Measurements from ENCODE around the gene HAO2. TPM values are rescaled to one million over a fixed set of nuclear protein-coding genes. Genes with fewer than 3 reads are reported as not detected.
A peak's percentile ranks its signal among the peaks of the same experiment; 100 is the strongest.

The HAO2 gene
- total RNA-seq: not detected
- long read RNA-seq: 0 reads

DNA sequence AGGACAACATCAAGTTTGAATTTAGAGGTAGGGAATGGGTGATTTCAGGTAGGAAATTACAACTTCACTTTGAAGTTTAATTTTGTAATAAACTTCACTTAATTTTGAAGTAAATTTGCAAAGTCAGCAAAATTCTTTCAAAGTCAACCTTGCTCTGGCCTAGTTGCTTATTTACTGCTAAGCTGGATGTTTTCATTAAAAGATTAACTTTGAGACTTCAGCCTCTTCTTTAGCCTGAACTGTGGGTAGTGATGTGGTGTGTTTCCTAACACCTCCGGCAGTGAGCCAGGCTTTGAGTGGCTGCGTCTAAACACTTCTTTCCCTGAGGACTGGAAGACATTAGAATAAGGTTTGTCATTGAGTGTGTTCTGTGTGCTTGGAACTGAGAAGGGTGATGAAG is at the start of gene HAO2:
Gene HAO2, plus strand, starts transcription at position 232 of the 400 bp plus-strand sequence. CDS start 12,301 bp downstream, outside the sequence.
- intact Hi-C loops (cut with micrococcal nuclease): no loop called here
- Histone ChIP-seq H3K9me3 (replicated peaks) (no peaks in the 10 kb centered on the region), H3K36me3 (no peaks in the 10 kb centered on the region), H3K27ac (replicated peaks) (no peak within 1 kb of the TSS), H3K27me3 (ENCODE audit: low read depth) (peaks cover 24% of the 10 kb centered on the region), H3K4me1 (no peaks in the 10 kb centered on the region), H3K4me3 (no peak within 1 kb of the TSS)
- TF ChIP-seq, protein P1, sequence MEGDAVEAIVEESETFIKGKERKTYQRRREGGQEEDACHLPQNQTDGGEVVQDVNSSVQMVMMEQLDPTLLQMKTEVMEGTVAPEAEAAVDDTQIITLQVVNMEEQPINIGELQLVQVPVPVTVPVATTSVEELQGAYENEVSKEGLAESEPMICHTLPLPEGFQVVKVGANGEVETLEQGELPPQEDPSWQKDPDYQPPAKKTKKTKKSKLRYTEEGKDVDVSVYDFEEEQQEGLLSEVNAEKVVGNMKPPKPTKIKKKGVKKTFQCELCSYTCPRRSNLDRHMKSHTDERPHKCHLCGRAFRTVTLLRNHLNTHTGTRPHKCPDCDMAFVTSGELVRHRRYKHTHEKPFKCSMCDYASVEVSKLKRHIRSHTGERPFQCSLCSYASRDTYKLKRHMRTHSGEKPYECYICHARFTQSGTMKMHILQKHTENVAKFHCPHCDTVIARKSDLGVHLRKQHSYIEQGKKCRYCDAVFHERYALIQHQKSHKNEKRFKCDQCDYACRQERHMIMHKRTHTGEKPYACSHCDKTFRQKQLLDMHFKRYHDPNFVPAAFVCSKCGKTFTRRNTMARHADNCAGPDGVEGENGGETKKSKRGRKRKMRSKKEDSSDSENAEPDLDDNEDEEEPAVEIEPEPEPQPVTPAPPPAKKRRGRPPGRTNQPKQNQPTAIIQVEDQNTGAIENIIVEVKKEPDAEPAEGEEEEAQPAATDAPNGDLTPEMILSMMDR (IDR thresholded peaks at IDR 0.05; ENCODE audit: borderline replicate concordance): no peak
- DNase-seq: no peak

DNA sequence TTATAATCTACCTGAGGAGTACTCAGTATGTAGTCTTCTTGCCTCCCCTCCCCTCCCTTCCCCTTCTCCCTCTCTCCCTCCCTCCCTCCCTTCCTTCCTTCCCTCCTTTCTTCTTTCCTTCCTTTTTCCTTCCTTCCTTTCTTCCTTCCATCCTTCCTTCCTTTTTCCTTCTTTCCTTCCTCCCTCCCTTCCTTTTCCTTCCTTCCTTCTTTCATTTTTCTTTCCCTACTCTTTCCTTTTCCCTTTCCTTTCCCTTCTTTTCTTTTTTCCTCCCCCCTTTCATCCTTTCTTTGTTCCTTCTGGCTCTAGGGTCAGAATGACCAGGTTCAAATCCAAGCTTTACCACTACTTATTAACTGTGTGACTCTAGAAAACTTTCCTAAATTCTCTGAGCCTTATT is 48.5 kb upstream of the HAO2 start:
- Histone ChIP-seq H3K27me3 (ENCODE audit: low read depth) (no peaks in the 10 kb centered on the region), H3K36me3 (no peaks in the 10 kb centered on the region), H3K9me3 (replicated peaks) (no peaks in the 10 kb centered on the region), H3K4me3 (no peak overlapping the region), H3K27ac (replicated peaks) (no peak overlapping the region), H3K4me1 (no peaks in the 10 kb centered on the region)
- DNase-seq: no peak
- intact Hi-C loops (cut with micrococcal nuclease): no loop called here
- TF ChIP-seq, protein P1 (IDR thresholded peaks at IDR 0.05; ENCODE audit: borderline replicate concordance): no peak

DNA sequence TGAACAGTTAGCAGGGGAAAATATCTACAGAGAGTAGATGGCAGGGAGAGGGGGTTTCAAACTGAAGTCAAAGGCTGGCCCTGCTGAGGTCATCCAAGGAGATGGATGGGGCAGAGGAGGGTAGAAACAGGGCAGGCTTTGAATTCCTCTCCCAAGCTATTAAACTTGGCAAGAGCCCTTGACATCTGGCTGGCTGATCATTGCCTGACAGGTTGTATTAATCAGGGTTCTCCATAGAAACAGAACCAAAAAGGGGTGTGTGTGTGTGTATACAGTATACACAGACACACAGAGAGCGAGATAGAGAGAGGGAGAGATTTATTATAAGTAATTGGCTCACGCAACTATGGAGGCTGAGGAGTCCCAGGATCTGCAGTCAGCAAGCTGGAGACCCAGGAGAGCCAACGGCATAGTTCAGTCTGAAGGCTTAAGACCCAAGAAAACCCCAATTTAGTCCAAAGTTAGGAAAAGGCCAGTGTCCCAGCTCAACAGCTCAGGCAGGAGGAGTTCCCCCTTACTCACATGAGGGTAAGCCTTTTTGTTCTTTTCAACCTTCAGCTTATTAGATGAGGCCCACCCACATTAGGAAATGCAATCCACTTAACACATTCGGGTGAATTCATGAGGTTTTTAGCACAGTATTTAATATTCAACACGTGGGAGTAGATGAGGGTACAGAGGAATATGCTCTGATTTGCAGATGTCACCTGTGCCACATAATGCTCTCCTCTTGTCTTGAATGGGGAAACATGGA is 46.7 kb upstream of the HAO2 start:
- Histone ChIP-seq H3K4me1 (peaks cover under 1% of the 10 kb centered on the region), H3K9me3 (replicated peaks) (no peaks in the 10 kb centered on the region), H3K36me3 (no peaks in the 10 kb centered on the region), H3K27me3 (ENCODE audit: low read depth) (no peaks in the 10 kb centered on the region), H3K27ac (replicated peaks) (no peak overlapping the region), H3K4me3 (no peak overlapping the region)
- DNase-seq: no peak
- intact Hi-C loops (cut with micrococcal nuclease): no loop called here
- TF ChIP-seq, protein P1 (IDR thresholded peaks at IDR 0.05; ENCODE audit: borderline replicate concordance): no peak

DNA sequence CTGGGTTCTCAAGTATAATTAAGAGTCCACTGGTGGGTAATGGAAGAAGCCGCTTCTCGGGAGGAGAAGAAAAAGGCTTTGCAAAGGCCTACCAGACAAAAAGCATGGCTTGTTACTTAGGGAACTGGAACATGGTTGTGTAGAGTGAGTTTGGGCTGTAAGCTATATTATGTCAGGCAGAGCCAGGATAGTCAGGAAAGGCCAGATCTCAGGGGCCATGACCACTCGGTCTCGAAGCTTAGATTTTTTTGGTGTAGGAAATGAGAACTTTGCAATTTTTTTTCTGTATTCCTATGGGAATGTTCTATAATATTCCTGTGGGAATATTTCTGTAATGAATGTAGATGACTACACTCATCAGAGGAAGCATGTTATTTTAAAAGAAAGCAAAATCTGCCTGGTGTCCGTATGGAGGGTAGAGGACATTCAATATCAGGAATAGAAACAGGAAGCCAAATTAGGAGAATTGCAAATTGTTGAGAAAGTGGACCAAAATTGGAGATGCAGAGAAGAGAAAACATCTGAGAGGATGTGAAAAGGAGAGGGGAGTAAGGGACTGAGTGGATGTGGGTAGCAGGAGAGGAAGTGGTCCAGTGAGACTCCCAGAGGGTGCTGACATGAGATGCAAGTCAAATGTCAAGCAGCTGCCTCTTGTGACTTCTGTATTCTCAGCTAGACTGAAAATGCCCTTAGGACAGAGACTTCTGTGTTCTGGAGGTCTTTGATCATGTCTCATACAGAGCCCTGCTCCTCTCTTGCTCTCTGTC is 45.2 kb upstream of the HAO2 start:
- Histone ChIP-seq H3K4me3 (no peak overlapping the region), H3K9me3 (replicated peaks) (no peaks in the 10 kb centered on the region), H3K27ac (replicated peaks) (peak overlapping the region; percentile 60), H3K36me3 (no peaks in the 10 kb centered on the region), H3K27me3 (ENCODE audit: low read depth) (peaks cover 11% of the 10 kb centered on the region), H3K4me1 (peaks cover 12% of the 10 kb centered on the region)
- intact Hi-C loops (cut with micrococcal nuclease): no loop called here
- no peak for DNase-seq
- TF ChIP-seq, protein P1 (IDR thresholded peaks at IDR 0.05; ENCODE audit: borderline replicate concordance): no peak

DNA sequence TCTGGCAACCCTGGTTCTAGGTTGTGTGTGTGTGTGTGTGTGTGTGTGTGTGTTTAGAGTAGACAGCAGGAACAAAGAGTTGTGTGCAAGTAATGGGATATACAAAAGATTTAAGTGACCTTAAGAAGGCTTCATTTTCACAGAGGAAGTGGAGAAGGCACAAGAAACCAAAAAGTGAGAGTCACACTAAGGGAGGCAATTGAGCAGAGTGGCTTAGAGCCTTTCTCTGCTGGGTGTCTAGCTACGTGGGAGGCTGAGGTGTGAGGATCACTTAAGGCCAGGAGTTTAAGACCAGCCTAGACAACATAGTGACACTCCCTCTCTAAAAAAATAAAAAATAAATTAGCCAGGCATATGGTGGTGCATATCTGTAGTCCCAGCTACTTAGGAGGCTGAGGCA is 44.4 kb upstream of the HAO2 start:
- no peaks in the 10 kb centered on the region for H3K9me3 ChIP-seq (replicated peaks)
- H3K36me3 ChIP-seq: no peaks in the 10 kb centered on the region
- no peak for DNase-seq
- peak overlapping the region; percentile 60 for H3K27ac ChIP-seq (replicated peaks)
- peaks cover 12% of the 10 kb centered on the region for H3K4me1 ChIP-seq
- H3K4me3 ChIP-seq: no peak overlapping the region
- TF ChIP-seq, protein P1 (IDR thresholded peaks at IDR 0.05; ENCODE audit: borderline replicate concordance): no peak
- peaks cover 19% of the 10 kb centered on the region for H3K27me3 ChIP-seq (ENCODE audit: low read depth)
- intact Hi-C loops (cut with micrococcal nuclease): no loop called here
